Measurements from ENCODE around the gene KLHL29. TPM values are rescaled to one million over a fixed set of nuclear protein-coding genes. Genes with fewer than 3 reads are reported as not detected.

Gene KLHL29
- total RNA-seq, 1 donor from 2014 or later: 16.3 TPM

- intact Hi-C loops (cut with DNase I): loop anchor here (5.0 to 10.0 kb wide), 2 partner anchors 94 to 388 kb away; no protein-coding TSS in a partner anchor
- Histone ChIP-seq H3K27me3 (no peaks in the 10 kb centered on the region), H3K36me3 (no peaks in the 10 kb centered on the region), H3K27ac (peak overlapping the region; percentile 83 to 94), H3K4me3 (no peak overlapping the region), H3K4me1 (peaks cover 13 to 38% of the 10 kb centered on the region in 2 donors), H3K9me3 (no peaks in the 10 kb centered on the region)
- DNase-seq (ENCODE audit: low spot score in 2 of 2): no peak
- no peak for TF ChIP-seq CTCF (IDR thresholded peaks at IDR 0.05)
These were observed 137.9 kb downstream of the KLHL29 start for GRCh38 chr2:23522726-23523372.

- Histone ChIP-seq H3K4me1 (peaks cover 13 to 38% of the 10 kb centered on the region in 2 donors), H3K27me3 (no peaks in the 10 kb centered on the region), H3K27ac (peak overlapping the region; percentile 83 to 94), H3K9me3 (no peaks in the 10 kb centered on the region), H3K4me3 (peak overlapping the region; percentile 32 to 48), H3K36me3 (no peaks in the 10 kb centered on the region)
- TF ChIP-seq CTCF (IDR thresholded peaks at IDR 0.05): no peak
- intact Hi-C loops (cut with DNase I): loop anchor here (1.0 to 10.0 kb wide), 6 partner anchors 28 to 389 kb away; no protein-coding TSS in a partner anchor
- peak in 1 of 2 donors; percentile 85 for DNase-seq (ENCODE audit: low spot score in 2 of 2)
These were observed 138.6 kb downstream of the KLHL29 start for GRCh38 chr2:23523373-23524260.

GRCh38 chr2:23524261-23524706, 139.3 kb downstream of the KLHL29 start:
- Histone ChIP-seq H3K27me3 (no peaks in the 10 kb centered on the region), H3K4me3 (peak overlapping the region; percentile 32 to 48), H3K9me3 (no peaks in the 10 kb centered on the region), H3K4me1 (peaks cover 13 to 33% of the 10 kb centered on the region in 2 donors), H3K27ac (peak overlapping the region; percentile 83 to 94), H3K36me3 (no peaks in the 10 kb centered on the region)
- no peak for TF ChIP-seq CTCF (IDR thresholded peaks at IDR 0.05)
- DNase-seq (ENCODE audit: low spot score in 2 of 2): peak; percentile 33 to 92
- intact Hi-C loops (cut with DNase I): loop anchor here (1.0 to 10.0 kb wide), 6 partner anchors 29 to 389 kb away; no protein-coding TSS in a partner anchor

GRCh38 chr2:23525137-23525765, 140.3 kb downstream of the KLHL29 start:
- Histone ChIP-seq H3K27ac (peak overlapping the region; percentile 83 to 94), H3K27me3 (no peaks in the 10 kb centered on the region), H3K4me1 (peaks cover 13 to 32% of the 10 kb centered on the region in 2 donors), H3K9me3 (no peaks in the 10 kb centered on the region), H3K36me3 (no peaks in the 10 kb centered on the region), H3K4me3 (peak overlapping the region in 1 of 2 donors; percentile 48)
- intact Hi-C loops (cut with DNase I): loop anchor here (2.0 to 10.0 kb wide), 3 partner anchors 60 to 390 kb away; no protein-coding TSS in a partner anchor
- no peak for TF ChIP-seq CTCF (IDR thresholded peaks at IDR 0.05)
- DNase-seq (ENCODE audit: low spot score in 2 of 2): no peak

GRCh38 chr2:23526114-23526513, 141.1 kb downstream of the KLHL29 start:
- peaks cover 13 to 30% of the 10 kb centered on the region in 2 donors for H3K4me1 ChIP-seq
- no peak for TF ChIP-seq CTCF (IDR thresholded peaks at IDR 0.05)
- H3K9me3 ChIP-seq: no peaks in the 10 kb centered on the region
- H3K27me3 ChIP-seq: no peaks in the 10 kb centered on the region
- DNase-seq (ENCODE audit: low spot score in 2 of 2): no peak
- no peak overlapping the region for H3K4me3 ChIP-seq
- H3K27ac ChIP-seq: peak overlapping the region in 1 of 2 donors; percentile 94
- H3K36me3 ChIP-seq: no peaks in the 10 kb centered on the region
- intact Hi-C loops (cut with DNase I): loop anchor here (10.0 kb wide), 1 partner anchor 391 kb away; no protein-coding TSS in a partner anchor
